HFFc6 (cell line): ENCODE data around the gene RAB9A. TPM values are rescaled to one million over a fixed set of nuclear protein-coding genes. Genes with fewer than 3 reads are reported as not detected.
A peak's percentile ranks its signal among the peaks of the same experiment; 100 is the strongest.
"Not testable (repeated sequence)": the region's sequence is repeated elsewhere in the genome, so short reads cannot be mapped to it uniquely, and the experiment has no call there.

Source experiments
- DNase-seq: peaks from one replicate; pipeline ENCODE4 v3.0.0-alpha.2; 2018
- H3K27ac Mint-ChIP-seq: 2 replicates; pipeline ENCODE4 v1.8.0; 2020; ENCODE audit warnings: mild to moderate bottlenecking, mixed read lengths
- H3K27me3 Mint-ChIP-seq: 2 replicates; pipeline ENCODE4 v1.8.0; 2021; ENCODE audit warnings: mild to moderate bottlenecking, moderate library complexity, mixed read lengths; ENCODE audit not compliant: insufficient read depth
- H3K36me3 Mint-ChIP-seq: 2 replicates; pipeline ENCODE4 v1.8.0; 2021; ENCODE audit warnings: low read depth, mixed read lengths
- H3K4me1 Mint-ChIP-seq: 2 replicates; pipeline ENCODE4 v1.8.0; 2020; ENCODE audit warnings: low read depth, mixed read lengths
- H3K4me3 Mint-ChIP-seq: 2 replicates; pipeline ENCODE4 v1.8.0; 2020; ENCODE audit warnings: mild to moderate bottlenecking, moderate library complexity, mixed read lengths
- H3K9me3 Mint-ChIP-seq: 2 replicates; pipeline ENCODE4 v1.8.0; 2020; ENCODE audit warnings: mild to moderate bottlenecking, mixed read lengths
- CTCF ChIP-seq: fragments of 200-600 bp; sonication (generic); IDR thresholded peaks from 2 replicates; pipeline ENCODE4 v1.5.0; 2021; ENCODE audit warnings: antibody characterized with exemption, mild to moderate bottlenecking
- total RNA-seq, 6 experiments: library from RNA; stranded (reverse); fragmentation: NEBNext Ultra II Directional; extraction: Animal tissue kit (Norgen Biotek cat#: 25700); gene quantifications; 2 replicates in 1 of 6; 3 replicates in 5 of 6; pipeline ENCODE4 v1.2.3, GENCODE V29; 2021

RAB9A gene
- total RNA-seq, 6 experiments from 2014 or later = 13.5 to 18.3 (median 15.1) TPM

GRCh38 chrX:13662355-13662791 lies 26.6 kb upstream of the RAB9A start:
- H3K4me1 Mint-ChIP-seq = peaks cover 37% of the 10 kb centered on the region
- peak overlapping the region; percentile 66 for H3K4me3 Mint-ChIP-seq
- DNase-seq = peak; percentile 59
- H3K27ac Mint-ChIP-seq = peak overlapping the region; percentile 29
- H3K27me3 Mint-ChIP-seq = no peaks in the 10 kb centered on the region
- TF ChIP-seq CTCF = no peak
- peaks cover 5% of the 10 kb centered on the region for H3K36me3 Mint-ChIP-seq
- H3K9me3 Mint-ChIP-seq = no peaks in the 10 kb centered on the region

- Mint-ChIP-seq H3K27me3 (no peaks in the 10 kb centered on the region), H3K4me3 (no peak overlapping the region), H3K9me3 (no peaks in the 10 kb centered on the region), H3K27ac (peak overlapping the region; percentile 21; the same call in 1 of the 2 replicates), H3K36me3 (peaks cover 5% of the 10 kb centered on the region), H3K4me1 (peaks cover 35% of the 10 kb centered on the region)
- DNase-seq = no peak
- TF ChIP-seq CTCF = no peak
Measured at GRCh38 chrX:13664020-13664419, 24.9 kb upstream of the RAB9A start.

- H3K9me3 Mint-ChIP-seq = no peaks in the 10 kb centered on the region
- DNase-seq = no peak
- H3K27me3 Mint-ChIP-seq = peaks cover 4% of the 10 kb centered on the region
- H3K27ac Mint-ChIP-seq = no peak overlapping the region
- peaks cover 39% of the 10 kb centered on the region for H3K4me1 Mint-ChIP-seq
- H3K4me3 Mint-ChIP-seq = no peak overlapping the region
- H3K36me3 Mint-ChIP-seq = peaks cover 5% of the 10 kb centered on the region
- no peak for TF ChIP-seq CTCF
Measured at GRCh38 chrX:13666836-13667235, 22.1 kb upstream of the RAB9A start.

- Mint-ChIP-seq H3K36me3 (peaks cover 1% of the 10 kb centered on the region), H3K27me3 (peaks cover 4% of the 10 kb centered on the region), H3K27ac (no peak overlapping the region), H3K9me3 (no peaks in the 10 kb centered on the region), H3K4me3 (no peak overlapping the region), H3K4me1 (peaks cover 29% of the 10 kb centered on the region)
- no peak for DNase-seq
- no peak for TF ChIP-seq CTCF
Measured at GRCh38 chrX:13667919-13668318, 21.0 kb upstream of the RAB9A start.

- H3K36me3 Mint-ChIP-seq = no peaks in the 10 kb centered on the region
- DNase-seq = peak; percentile 79
- peak overlapping the region; percentile 77 for H3K27ac Mint-ChIP-seq
- no peaks in the 10 kb centered on the region for H3K9me3 Mint-ChIP-seq
- H3K4me1 Mint-ChIP-seq = peaks cover 19% of the 10 kb centered on the region
- no peak for TF ChIP-seq CTCF
- H3K27me3 Mint-ChIP-seq = peaks cover 4% of the 10 kb centered on the region
- H3K4me3 Mint-ChIP-seq = peak overlapping the region; percentile 52
Measured at GRCh38 chrX:13669246-13669737, 19.6 kb upstream of the RAB9A start.

- H3K4me1 Mint-ChIP-seq = peaks cover 16% of the 10 kb centered on the region
- not testable (repeated sequence) for DNase-seq, H3K4me3 Mint-ChIP-seq, H3K9me3 Mint-ChIP-seq, H3K27me3 Mint-ChIP-seq, H3K36me3 Mint-ChIP-seq
- H3K27ac Mint-ChIP-seq = peak overlapping the region; percentile 77
Measured at GRCh38 chrX:13669755-13670154, 19.2 kb upstream of the RAB9A start.
